ENCODE data around the gene RBCK1. TPM values are rescaled to one million over a fixed set of nuclear protein-coding genes. Genes with fewer than 3 reads are reported as not detected.
"Not testable (repeated sequence)": the region's sequence is repeated elsewhere in the genome, so short reads cannot be mapped to it uniquely, and the experiment has no call there.

Gene RBCK1
- polyA plus RNA-seq, 1 experiment: 130 TPM

GRCh38 chr20:383889-384288 is 24.2 kb upstream of the RBCK1 start:
- no peak overlapping the region for H3K4me3 ChIP-seq (ENCODE audit: low read depth, low read length)
- ChIA-PET CTCF (no interaction called here), POLR2A (no interaction called here)
- H3K36me3 ChIP-seq (ENCODE audit: control insufficient read depth, insufficient read depth, low read length): peaks cover 17% of the 10 kb centered on the region
- H3K27me3 ChIP-seq (ENCODE audit: control insufficient read depth, insufficient read depth, low read length): no peaks in the 10 kb centered on the region
- no peak for TF ChIP-seq CTCF (IDR thresholded peaks at IDR 0.05; ENCODE audit: insufficient read depth, low read depth, low read length)
- DNase-seq (ENCODE audit: low read depth): no peak

GRCh38 chr20:384723-385122 is 23.4 kb upstream of the RBCK1 start:
- H3K4me3 ChIP-seq (ENCODE audit: low read depth, low read length): no peak overlapping the region
- no peak for DNase-seq (ENCODE audit: low read depth)
- ChIA-PET CTCF (no interaction called here), POLR2A (no interaction called here)
- no peak for TF ChIP-seq CTCF (IDR thresholded peaks at IDR 0.05; ENCODE audit: insufficient read depth, low read depth, low read length)
- H3K36me3 ChIP-seq (ENCODE audit: control insufficient read depth, insufficient read depth, low read length): peaks cover 24% of the 10 kb centered on the region
- H3K27me3 ChIP-seq (ENCODE audit: control insufficient read depth, insufficient read depth, low read length): no peaks in the 10 kb centered on the region

- no peak for DNase-seq (ENCODE audit: low read depth)
- ChIA-PET POLR2A (no interaction called here), CTCF (no interaction called here)
- Histone ChIP-seq H3K36me3 (ENCODE audit: control insufficient read depth, insufficient read depth, low read length) (peaks cover 28% of the 10 kb centered on the region), H3K27me3 (ENCODE audit: control insufficient read depth, insufficient read depth, low read length) (no peaks in the 10 kb centered on the region), H3K4me3 (ENCODE audit: low read depth, low read length) (no peak overlapping the region)
- no peak for TF ChIP-seq CTCF (IDR thresholded peaks at IDR 0.05; ENCODE audit: insufficient read depth, low read depth, low read length)
These were observed 22.7 kb upstream of the RBCK1 start for GRCh38 chr20:385448-385847.

- H3K36me3 ChIP-seq (ENCODE audit: control insufficient read depth, insufficient read depth, low read length): peaks cover 38% of the 10 kb centered on the region
- H3K27me3 ChIP-seq (ENCODE audit: control insufficient read depth, insufficient read depth, low read length); H3K4me3 ChIP-seq (ENCODE audit: low read depth, low read length); CTCF ChIA-PET; DNase-seq (ENCODE audit: low read depth); POLR2A ChIA-PET: not testable (repeated sequence)
These were observed 21.5 kb upstream of the RBCK1 start for GRCh38 chr20:386634-387033.

GRCh38 chr20:387520-387919 is 20.6 kb upstream of the RBCK1 start:
- H3K27me3 ChIP-seq (ENCODE audit: control insufficient read depth, insufficient read depth, low read length): no peaks in the 10 kb centered on the region
- H3K4me3 ChIP-seq (ENCODE audit: low read depth, low read length): no peak overlapping the region
- CTCF ChIA-PET: no interaction called here
- peaks cover 41% of the 10 kb centered on the region for H3K36me3 ChIP-seq (ENCODE audit: control insufficient read depth, insufficient read depth, low read length)
- POLR2A ChIA-PET: no interaction called here
- no peak for TF ChIP-seq CTCF (IDR thresholded peaks at IDR 0.05; ENCODE audit: insufficient read depth, low read depth, low read length)
- DNase-seq (ENCODE audit: low read depth): no peak

Measured in BJ (cell line).